ENCODE results near the gene SORBS1. TPM values are rescaled to one million over a fixed set of nuclear protein-coding genes. Genes with fewer than 3 reads are reported as not detected.
A peak's percentile ranks its signal among the peaks of the same experiment; 100 is the strongest.

SORBS1 gene
- total and polyA plus RNA-seq, 2 of the 13 experiments (the other 11 are each of a cell fraction or from before 2014, with no cell fraction given) = 16.8 to 39.8 TPM

GRCh38 chr10:95467162-95467599 is 94.0 kb downstream of the SORBS1 start (continued):
- no peak for TF ChIP-seq ZNF407 (CRISPR knock-in tag; IDR thresholded peaks at IDR 0.05; ENCODE audit: not compliant biosample characterization)
- TF ChIP-seq ERF (CRISPR knock-in tag; IDR thresholded peaks at IDR 0.05) = peak; percentile 67; the same call in 1 of the 2 replicates
- TF ChIP-seq ZKSCAN8 (CRISPR knock-in tag; IDR thresholded peaks at IDR 0.05; ENCODE audit: borderline replicate concordance) = peak; percentile 50; the same call in 1 of the 2 replicates
- 0 out of 2 replicates have a peak, but pooled peaks have one; percentile 70 for TF ChIP-seq SP140L (CRISPR knock-in tag; IDR thresholded peaks at IDR 0.05; ENCODE audit: borderline replicate concordance)
- TF ChIP-seq ZNF574 (CRISPR knock-in tag; IDR thresholded peaks at IDR 0.05) = peak; percentile 75
- TF ChIP-seq SOX6 (IDR thresholded peaks at IDR 0.05) = no peak
- peak; percentile 64 for TF ChIP-seq SOX6 (CRISPR knock-in tag; IDR thresholded peaks at IDR 0.05)
- TF ChIP-seq GFI1 (CRISPR knock-in tag; IDR thresholded peaks at IDR 0.05; ENCODE audit: borderline replicate concordance) = peak; percentile 39; the same call in 1 of the 2 replicates
- peak; percentile 40 for TF ChIP-seq HNF4A (CRISPR knock-in tag; IDR thresholded peaks at IDR 0.05)
- peak; percentile 47; the same call in 1 of the 2 replicates for TF ChIP-seq ZBTB33 (CRISPR knock-in tag; IDR thresholded peaks at IDR 0.05)
- TF ChIP-seq CREBL2 (CRISPR knock-in tag; IDR thresholded peaks at IDR 0.05; ENCODE audit: borderline replicate concordance) = no peak
- TF ChIP-seq ZNF772 (CRISPR knock-in tag; IDR thresholded peaks at IDR 0.05) = 0 out of 2 replicates have a peak, but pooled peaks have one; percentile 27
- peak; percentile 45; the same call in 1 of the 2 replicates for TF ChIP-seq ZBTB20 (CRISPR knock-in tag; IDR thresholded peaks at IDR 0.05; ENCODE audit: borderline replicate concordance, low read depth)
- TF ChIP-seq POGZ (CRISPR knock-in tag; IDR thresholded peaks at IDR 0.05) = peak; percentile 81
- TF ChIP-seq ZNF891 (CRISPR knock-in tag; IDR thresholded peaks at IDR 0.05) = no peak
- peak in 1 of 2 experiments; percentile 88; a peak in 2 of 4 replicates for TF ChIP-seq EP300 (IDR thresholded peaks at IDR 0.05; ENCODE audit: low read depth in 2 of 2, low read length in 2 of 2)
- TF ChIP-seq EP300 (CRISPR knock-in tag; IDR thresholded peaks at IDR 0.05; ENCODE audit: borderline replicate concordance) = peak; percentile 78; the same call in 1 of the 2 replicates
